OCI-M2 (cell line): ENCODE measurements around the gene CACNA2D1.

ENCODE experiments used
- DNase-seq: peaks from one replicate; lab custom pipeline; 2025; ENCODE audit not compliant: unreplicated experiment; lab: John Stamatoyannopoulos, UW

Gene CACNA2D1

DNA sequence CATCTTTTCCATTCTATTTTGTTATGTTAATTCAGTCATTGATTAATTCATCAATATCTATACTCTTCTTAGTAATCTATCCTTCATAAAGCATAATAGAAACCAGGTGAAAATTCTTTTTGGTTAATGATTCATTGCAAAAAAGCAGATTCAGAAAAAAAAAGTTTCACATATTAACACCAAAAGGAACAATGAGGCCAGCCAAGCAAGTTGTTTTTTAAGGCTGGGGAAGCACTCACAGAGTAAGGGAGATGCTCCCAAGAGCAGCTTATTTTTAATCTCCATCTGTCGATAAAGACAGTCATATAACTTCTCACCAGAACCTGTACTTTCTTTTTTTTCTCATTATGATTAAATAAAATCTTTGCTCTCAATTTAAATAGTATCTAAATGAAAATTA lies 95.8 kb downstream of the CACNA2D1 start:
- DNase-seq = no peak

DNA sequence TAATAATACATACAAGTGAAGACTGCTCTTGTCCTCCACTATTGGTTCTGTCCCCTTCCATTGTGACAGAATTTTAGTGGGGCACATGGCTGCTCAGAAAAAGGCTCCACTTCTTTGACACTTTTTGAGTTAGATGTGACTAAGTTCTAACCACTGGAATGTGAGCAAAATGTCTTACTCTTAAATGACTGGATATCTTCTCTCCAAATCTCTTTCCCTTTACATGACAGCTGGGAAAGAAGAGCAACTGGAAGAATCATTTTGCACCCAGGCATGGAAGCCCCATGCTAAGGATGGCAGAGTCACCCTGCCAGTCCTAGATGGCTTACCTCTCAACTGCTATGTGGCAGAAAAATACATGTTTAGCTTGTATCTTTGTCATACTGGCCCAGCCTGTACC lies 97.7 kb downstream of the CACNA2D1 start:
- no peak for DNase-seq

DNA sequence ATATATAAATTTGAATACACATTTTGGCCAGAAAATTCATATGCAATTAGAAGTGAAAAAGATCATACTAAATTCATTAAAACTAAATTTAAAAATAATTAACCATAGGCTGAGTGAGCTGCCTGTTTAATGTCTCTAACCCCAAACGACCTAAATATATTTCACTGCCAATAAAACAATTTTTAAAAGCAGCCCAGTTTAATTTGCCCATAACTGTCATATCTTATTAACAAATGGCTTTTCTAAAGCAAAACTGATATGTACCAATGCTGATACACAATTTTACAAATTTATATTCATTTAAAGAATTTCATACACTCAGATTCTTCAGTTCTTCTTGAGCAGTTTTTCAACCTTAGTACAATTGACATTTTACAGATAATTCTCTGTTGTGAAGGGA lies 99.9 kb downstream of the CACNA2D1 start:
- no peak for DNase-seq

DNA sequence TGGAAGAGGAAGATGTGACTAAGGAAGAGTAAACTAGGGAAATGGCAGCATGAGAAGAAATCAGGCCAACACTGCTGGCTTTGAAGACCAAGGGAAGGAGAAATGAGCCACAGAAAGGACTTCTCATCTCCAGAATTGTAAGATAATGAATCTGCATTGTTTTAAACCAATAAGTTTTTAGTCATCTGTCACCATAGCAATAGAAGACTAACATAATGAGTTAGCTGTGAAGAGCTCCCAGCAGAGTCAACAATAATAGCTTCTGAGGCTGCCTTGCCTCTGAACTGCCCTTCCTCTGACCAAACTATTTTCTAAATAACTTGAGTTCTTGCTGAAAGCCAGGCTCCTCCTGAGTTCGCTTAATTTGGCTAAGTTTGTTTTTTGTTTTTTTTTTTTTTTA lies 103.6 kb downstream of the CACNA2D1 start:
- no peak for DNase-seq

DNA sequence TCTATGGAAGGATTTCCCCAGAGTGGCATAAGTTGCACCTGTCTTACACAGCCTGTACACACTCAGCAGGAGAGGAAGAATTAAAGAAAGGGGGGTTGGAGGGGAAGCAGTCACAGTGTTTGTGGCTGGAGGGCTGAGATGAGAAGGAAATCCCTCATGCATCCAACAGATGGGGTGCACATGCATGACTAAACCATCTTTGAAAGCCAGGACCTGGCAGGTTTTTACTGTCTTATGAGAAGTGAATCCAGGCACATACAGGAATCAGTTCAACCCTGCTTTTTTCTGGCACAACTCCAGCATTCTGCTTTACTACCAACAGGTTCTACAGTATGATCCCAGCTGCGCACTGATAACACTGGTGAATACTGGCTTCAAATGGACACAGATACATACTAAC lies 107.7 kb downstream of the CACNA2D1 start:
- DNase-seq = no peak

DNA sequence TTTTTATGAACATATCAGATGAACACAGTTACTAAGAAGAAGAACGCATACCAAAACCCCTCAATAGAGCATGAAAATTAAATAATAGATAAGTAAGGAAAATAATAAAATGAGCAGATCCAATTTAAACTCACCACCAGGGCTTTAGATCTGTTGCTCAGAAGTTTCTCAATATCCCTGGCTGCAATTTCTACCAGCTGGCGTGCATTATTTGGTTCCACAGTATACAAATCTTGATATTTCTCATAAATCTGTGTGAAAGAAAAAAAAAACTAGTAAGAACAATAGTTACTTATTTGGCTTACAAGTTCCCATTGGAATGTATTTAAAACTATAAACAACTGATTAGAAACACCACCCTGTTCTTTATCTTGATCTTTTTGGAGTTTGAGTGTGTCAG lies 108.6 kb downstream of the CACNA2D1 start:
- DNase-seq = no peak

DNA sequence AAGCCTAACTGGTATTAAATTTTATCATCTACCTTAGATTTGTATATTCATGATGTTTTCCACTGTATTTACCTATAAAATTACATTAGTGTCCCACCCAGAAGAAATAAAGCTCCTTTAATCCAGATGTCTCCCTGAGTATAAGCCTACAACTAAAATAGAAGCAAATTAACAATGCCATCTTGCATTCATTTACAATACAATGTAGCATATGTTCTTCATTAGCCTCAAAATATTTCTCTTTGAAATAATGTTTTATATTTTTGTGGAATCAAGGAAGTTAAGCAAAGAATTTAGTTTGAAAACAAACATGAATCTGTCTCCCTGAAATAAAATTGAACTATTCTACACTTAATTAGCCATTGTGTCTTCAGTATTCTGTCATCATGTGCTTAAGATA lies 112.3 kb downstream of the CACNA2D1 start:
- DNase-seq = no peak

DNA sequence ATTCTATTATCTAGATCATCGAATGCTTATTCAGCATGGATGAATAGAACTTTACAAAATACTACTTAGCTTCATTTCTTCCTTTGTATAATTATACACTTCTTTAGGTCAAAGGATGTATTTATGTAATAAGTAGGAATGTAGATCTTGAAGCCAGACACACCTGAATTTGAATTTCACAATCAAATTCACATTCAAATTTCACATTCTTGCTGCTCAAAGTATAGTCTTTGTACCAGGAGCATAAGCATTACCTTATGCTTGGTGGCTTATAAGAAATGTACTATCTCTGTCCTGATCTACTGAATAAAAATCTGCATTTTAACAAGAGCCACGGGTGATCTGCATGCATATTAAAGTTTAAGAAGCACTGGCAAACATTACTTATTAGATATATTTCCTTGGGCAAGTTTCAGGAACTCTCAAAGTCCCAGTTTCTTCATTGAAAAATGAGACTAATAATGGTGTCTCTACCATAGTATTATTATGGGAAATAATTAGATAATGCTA lies 112.8 kb downstream of the CACNA2D1 start:
- DNase-seq = no peak

DNA sequence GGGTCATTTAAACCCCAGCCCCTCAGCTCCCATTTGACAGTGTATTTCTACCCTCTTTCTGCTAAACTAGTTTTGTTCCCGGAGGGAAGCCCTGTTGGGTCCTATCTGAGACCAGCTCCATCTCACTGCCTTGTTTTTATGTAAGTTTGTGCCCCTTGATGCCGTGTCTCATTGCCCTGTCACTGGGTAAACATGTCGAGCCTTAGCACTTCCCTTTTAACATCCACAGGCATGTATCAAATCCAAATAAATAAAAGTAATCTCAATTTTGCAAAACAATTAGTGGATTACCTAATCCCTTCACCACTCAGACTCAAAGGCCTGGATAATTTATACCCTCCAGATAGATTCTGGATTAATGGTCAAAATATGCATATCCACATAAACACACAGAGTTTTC lies 115.7 kb downstream of the CACNA2D1 start:
- DNase-seq = no peak

DNA sequence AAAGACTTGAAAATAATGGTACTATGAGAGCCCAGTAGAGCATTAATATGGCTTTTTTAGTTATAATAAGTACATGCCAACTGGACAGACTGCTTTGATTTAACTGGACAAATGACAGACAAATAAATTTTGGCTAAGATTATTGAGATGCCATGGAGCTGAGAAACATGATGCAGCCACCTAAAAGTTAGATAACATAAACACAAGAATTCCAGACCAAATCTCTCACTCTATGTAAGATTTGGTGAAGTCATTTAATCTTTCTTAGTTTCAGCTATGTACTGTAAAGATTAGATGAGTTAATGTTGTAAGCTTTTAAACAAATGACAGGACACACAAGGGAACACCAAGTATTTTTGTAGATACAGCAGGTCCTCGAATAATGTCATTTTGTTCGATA lies 118.2 kb downstream of the CACNA2D1 start:
- no peak for DNase-seq

DNA sequence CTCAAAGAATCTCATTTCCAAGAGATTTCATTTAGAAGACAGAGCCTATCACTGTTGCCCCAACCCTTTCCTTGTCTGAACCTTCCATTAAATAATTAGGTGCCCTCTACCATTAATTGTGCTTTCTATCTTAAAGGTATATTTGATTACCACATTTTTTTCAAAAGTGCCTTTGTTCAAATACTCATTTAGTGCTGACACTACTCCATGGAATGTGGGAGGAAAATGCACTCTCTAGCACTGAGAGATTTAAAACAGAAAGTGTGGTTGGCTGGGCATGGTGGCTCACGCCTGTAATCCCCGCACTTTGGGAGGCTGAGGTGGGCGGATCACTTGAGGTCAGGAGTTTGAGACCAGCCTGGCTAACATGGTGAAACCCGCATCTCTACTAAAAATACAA lies 119.8 kb downstream of the CACNA2D1 start:
- no peak for DNase-seq

DNA sequence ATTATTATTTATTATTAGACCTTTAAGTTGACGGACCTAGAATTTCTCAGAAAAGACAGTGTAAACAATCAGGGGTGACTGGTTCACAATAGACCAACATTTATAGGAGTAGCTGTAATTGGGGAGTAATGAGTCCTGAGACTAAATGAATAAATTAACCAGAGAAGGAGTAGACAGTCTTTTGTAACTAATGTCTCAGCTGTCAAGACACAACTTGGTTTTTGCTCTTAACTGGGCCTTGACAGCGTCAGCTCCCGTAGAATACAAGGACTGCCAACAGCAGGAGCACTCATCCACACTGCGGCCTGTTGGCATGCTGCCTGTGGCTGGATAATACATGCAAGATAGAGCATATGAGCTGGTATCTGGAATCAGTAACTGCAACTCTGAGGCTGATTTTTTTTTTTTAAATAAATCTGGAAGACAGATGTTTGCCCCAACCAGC lies 123.9 kb downstream of the CACNA2D1 start:
- DNase-seq = no peak

DNA sequence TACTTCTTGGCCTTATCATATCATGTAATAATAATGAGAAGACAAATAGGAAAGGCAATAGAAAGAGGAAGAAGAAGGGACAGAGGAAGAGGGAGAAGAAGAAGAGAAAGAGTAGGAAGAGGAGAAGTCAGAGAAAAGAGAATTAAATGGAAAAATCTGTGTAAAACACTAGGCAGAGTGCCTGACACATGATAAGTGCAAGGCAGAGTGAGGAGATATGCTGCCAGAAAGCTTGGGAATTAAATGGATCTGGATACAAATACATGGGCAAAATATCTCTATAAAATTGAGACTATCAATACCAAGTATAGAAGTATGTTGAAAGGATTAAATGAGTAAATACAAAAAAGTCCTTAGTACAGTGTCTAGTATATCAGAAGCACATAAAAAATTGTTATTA lies 124.8 kb downstream of the CACNA2D1 start:
- DNase-seq = no peak

DNA sequence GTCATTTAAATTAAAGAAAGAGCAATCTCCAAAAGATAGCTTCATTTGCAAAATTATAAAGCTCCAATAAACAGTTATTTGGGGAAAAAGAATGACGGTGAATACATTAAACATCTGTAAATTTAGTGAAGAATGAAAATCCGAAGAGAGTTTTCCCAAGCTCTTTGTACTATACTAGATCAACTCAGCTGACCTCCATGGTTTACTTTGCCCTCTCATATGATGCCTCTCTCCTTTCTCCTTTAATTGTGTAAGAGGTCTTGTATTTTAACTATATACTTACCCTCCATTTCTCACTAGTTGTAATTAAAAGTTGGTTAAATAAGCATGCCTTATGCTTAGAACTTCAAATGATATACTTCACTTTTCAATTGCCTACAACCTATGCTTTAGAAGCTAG lies 125.8 kb downstream of the CACNA2D1 start:
- DNase-seq = no peak

DNA sequence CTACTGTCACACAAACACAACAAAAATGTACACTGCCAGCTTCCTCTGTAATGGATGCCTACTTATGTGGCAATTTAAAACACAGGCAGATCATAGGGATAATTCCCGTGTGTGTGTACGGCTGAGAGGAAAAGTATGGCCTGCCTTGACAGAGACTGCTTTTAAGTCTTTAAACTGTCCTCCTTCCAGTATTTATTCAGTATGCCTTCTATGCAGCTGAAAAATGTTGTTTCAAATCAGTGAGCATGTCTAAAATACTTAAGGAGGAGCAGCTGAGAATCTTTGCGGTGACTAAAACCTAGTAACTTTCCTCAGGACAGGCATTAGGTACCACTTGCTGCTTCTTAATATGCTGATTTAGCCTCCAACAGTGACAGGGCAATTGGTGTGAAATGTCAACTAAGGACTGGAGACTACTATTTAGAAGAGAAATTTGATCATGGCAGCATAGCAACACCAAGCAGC lies 126.3 kb downstream of the CACNA2D1 start:
- no peak for DNase-seq

DNA sequence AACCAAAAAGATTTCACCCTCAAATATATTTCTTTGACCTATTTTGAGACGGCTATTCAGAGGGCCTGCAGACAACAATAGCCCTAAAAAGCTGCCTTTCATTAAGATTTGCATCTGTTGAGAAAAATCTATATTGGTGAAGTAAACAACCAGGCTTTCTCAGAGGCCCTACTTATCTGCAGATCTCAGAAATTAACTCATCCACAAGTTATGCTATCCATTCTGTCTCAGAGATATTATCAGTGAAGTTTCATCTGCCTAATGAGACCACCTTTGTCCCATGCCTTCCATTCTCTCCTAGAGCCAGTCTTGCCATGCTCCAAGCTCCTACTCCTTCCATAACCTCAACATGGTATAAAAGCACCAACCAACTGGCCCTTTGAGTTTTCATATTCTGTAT lies 130.3 kb downstream of the CACNA2D1 start:
- DNase-seq = no peak

DNA sequence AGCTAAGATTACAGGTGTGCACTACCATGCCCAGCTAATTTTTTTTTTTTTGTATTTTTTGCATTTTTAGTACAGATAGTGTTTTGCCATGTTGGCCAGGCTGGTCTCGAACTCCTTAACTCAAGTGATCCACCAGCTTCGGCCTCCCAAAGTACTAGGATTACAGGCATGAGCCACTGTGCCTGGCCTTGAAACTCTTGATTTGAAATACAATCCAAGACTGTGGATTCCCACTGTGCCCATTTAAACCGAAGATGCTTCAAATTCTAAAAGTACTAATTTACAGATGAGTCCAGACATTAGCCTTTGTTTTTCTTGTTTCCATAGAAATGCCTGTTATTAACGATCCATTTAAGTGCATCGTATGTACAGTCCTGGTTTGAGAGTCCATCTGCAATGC lies 130.9 kb downstream of the CACNA2D1 start:
- no peak for DNase-seq

DNA sequence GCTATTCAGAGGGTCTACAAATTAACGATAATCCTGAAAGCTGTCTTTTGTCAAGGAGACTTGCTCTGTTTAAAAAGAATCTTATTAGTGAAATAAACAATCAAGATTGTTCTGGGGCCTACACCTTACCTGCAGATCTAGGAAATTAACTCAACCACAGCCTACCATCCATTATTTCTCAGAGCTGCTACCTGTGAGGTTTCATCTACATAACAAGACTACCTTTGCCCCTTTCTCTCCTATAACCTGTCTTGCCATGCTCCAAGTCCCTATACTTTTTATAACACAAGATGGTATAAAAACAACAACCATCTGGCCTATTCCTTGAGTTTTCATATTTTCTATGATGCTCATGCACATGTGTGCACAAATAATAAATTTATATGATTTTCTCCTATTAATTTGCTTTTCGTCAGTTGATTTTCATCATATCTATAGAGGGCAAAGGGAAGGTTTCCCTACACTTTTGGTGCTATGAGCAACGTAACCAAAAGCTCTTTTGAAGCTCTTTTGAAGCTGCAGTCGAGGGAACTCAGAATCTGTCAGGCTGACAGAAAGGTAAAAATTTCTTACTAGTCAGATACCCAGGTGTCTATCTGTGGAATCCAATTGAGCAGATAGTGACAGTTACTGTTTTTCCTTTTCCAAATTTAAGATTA lies 138.1 kb downstream of the CACNA2D1 start:
- no peak for DNase-seq

DNA sequence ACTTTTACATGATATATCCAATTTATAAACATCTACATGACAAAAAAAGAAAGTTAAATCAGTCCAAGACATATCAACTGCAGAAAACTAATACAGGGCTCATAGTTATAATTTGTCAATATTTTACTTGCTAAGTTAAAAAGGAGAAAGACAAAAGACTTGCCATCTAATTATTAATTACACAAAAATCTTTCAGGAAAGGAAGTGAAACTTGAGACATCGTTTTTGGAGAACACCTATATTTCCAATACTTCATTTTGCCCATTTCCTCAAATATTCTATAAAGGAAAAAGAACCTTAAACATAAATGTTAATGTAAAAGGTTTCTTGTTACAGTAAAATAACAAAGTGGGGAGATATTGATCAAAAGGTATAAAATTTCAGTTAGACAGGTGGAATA lies 148.7 kb downstream of the CACNA2D1 start:
- no peak for DNase-seq

DNA sequence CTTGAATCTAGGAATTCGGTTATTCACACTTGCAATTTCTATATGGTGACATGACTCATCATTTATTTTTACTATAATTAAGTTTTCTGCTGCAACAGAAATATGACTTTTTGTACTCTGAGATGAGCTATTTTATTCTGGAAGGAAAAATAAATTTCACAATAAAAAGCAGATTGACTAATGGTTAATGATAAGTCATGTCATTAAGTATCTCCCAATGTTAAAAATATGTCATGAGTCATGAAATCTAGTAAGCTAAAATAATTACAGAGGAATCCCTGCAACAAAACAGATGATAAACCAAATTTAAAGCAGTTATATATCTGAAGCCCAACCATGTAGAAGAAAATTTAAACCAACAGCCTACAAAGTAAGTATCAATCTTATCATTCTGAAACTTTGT lies 149.2 kb downstream of the CACNA2D1 start:
- DNase-seq = no peak

DNA sequence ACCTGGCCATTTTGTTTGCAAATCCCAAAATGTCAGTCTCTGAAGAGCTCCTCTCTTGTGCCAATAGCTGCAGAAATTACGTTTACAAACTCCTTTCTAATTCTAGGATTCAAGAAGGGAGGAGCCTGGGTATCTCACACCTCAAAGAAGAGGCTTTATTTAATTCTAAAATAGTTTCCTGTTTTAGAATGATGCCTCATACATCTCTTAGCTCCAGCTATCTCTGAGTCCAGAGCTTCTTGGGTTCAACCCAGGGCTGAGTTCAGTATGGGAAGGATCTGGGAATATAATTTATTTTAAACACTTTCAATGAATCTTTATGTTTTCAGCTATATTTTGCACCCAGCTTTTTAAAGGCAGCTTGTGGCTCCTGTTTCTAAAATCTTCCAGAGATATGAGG lies 150.1 kb downstream of the CACNA2D1 start:
- DNase-seq = no peak

DNA sequence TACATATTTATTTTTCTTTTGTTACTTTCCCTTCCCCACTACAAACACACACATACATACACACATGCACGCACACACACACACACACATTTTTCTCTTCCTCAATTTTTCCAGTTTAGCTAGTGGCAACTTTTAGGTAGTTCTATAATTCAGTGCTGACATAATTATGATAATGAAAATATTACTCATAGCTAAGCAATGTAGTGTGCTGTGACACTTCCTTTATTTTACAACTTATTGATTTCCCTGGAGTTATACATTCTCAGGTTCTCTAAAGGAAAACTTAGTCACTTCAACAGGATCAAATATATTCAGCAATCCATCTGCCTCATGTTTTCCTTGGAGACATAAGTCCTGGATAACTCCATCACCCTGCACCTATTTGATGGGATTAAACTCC lies 151.6 kb downstream of the CACNA2D1 start:
- no peak for DNase-seq

DNA sequence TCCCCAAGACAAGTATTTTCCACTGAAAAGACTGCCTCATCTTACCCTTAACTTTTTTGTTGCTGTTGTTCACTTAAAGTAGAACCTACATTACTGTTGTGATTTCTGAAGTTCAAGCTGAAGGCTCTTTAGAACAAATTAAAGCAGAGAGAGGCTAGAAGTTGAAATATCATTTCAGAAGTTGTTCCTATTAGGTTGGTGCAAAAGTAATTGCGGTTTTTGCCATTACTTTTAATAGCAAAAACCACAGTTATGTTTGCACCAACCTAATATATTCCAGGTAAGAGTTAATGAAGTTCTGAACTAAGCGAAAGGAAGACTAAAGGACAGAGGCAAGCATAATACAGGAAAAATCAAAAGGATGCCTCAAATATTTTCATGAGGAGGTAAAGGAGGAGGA lies 153.7 kb downstream of the CACNA2D1 start:
- DNase-seq = no peak
